Posterior vena cava (tissue), 2 donors: ENCODE data around the gene MREG. TPM values are rescaled to one million over a fixed set of nuclear protein-coding genes. Genes with fewer than 3 reads are reported as not detected.
"Not testable (repeated sequence)": the region's sequence is repeated elsewhere in the genome, so short reads cannot be mapped to it uniquely, and the experiment has no call there.

Experiments used
- DNase-seq: peaks from one replicate; pipeline ENCODE4 v3.0.0-alpha.2; 2020; ENCODE audit warnings: low spot score
- intact Hi-C, 2 donors: fragments of 100-400 bp; cut with DNase I; formaldehyde crosslinking; loops; one replicate each; pipeline versions ENCODE4 v1.14.1 to v1.14.2; 2022 to 2023
- total RNA-seq, 2 donors: library from RNA; stranded (reverse); fragmentation: NEBNext Ultra II Directional; extraction: Animal tissue kit (Norgen Biotek cat#: 25700); gene quantifications; one replicate each; pipeline ENCODE4 v1.2.1, GENCODE V29; 2021
- donor health status: DM: yes; HTN: yes; CAD: no.
- donor health status: DM: yes; HTN: yes; CAD: no.

MREG gene
- total RNA-seq, 2 donors from 2014 or later, result 0.67 to 0.74 TPM

DNA sequence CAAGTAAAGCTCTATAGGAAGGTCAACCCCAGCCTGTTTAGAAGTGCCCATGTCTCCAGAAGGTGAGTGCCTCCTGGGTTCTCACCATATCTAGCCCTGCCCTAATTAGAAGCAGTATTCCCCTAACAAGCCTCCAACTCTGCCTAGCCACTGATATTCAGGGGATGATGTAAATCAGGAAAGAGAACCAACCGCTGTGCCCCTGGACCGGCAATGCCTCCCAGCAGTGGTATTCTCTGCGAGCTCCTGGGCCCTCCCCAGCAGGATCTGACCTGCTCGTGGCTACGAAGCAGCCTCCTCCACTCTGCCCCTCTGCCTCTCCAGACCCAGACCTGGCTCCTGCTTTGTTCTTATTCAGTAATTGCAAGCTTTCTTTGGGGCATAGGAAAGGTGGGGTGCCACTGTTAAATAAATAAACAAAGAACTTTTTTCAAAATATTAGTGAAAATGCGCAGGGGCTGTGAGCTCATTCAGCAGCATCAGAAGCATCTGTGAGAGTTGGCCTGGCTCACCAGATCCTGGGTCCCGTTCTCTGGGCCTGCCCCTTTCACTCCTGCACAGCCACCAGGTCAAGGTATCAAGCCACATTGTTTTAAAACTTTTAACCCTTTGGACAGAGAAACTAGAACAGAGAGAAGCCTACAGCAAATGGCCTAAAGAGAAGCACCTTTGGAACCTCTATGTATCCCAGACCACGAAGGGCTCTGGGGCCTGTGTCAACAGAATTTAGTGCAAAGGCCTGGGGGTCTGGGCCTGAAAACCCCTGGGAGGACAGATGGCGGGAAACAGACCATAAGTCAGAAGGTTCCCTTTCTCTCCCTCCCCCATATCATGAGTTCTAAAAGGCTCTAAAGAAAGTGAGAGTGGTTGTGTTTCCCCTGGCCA, 11.9 kb downstream of the MREG start:
- no peak for DNase-seq
- intact Hi-C loops, result no loop called here

DNA sequence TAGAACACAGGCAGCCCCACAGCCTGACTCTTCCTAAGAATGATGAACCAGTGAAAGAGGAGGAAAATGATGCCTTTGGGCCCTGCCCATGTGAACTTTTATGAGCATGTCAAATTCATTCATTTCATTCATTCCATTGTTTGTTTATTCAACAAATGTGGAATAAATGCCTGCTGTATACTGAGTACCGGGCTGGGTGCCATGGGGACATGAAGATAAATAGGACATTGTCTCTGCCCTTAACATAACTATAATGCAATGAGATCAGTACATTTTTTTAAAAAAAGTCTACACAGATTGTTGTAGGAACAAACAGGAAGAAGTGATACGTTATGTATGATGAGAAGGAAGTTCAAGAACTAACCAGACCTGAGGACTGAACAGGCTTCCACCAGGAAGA, 14.7 kb downstream of the MREG start:
- DNase-seq, result no peak
- intact Hi-C loops, result no loop called here

DNA sequence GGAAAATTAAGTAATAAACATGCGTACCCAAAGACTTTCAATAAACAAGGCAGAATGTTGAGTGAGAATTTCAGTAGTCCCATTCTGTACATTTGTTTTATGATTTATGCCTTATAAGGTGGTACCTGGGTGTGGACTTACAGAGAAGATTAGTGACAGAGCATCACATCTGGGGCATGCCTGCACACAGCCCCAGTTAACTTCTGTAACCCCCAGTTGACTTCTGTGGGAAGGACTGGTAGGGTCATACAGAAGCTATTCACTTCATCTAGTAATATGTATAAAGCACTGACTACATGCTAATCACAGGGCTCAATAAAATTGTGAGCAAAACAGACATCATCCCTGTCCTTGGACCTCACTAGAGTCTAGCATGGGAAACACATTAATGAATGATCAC, 16.1 kb downstream of the MREG start:
- intact Hi-C loops, result no loop called here
- DNase-seq, result no peak

DNA sequence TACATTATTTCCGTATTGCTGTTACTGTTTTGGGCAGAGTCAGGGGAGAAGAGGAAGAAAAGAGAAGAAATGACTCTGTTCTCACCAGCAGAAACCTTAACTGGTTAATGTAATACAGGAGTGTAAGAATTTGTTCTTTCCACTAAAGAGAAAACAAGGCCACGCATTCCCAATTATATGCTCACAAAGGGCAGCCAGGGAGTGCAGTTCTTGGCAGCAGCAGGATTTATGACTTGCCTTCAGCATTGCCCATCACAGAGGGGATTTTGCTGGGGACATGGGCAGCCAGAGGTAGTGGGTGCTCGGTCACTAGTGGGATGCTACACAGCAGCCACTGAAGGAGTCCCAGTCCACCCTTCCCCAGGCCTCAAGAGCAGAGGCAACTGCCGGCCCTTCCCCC, 18.4 kb downstream of the MREG start:
- intact Hi-C loops, result no loop called here
- no peak for DNase-seq

DNA sequence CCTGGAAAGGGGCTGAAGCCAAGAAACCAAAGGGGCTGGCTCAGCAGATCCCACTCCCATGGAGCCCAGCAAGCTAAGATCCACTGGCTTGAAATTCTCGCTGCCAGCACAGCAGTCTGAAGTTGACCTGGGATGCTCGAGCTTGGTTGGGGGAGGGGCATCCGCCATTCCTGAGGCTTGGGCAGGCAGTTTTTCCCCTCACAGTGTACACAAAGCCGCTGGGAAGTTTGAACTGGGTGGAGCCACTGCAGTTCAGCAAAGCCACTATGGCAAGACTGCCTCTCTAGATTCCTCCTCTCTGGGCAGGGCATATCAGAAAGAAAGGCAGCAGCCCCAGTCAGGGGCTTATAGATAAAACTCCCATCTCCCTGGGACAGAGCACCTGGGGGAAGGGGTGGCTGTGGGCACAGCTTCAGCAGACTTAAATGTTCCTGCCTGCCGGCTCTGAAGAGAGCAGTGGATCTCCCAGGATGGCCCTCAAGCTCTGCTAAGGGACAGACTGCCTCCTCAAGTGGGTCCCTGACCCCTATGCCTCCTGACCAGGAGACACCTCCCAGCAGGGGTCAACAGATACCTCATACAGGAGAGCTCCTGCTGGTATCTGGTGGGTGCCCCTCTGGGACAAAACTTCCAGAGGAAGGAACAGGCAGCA, 24.7 kb downstream of the MREG start:
- DNase-seq, intact Hi-C loops: not testable (repeated sequence)

DNA sequence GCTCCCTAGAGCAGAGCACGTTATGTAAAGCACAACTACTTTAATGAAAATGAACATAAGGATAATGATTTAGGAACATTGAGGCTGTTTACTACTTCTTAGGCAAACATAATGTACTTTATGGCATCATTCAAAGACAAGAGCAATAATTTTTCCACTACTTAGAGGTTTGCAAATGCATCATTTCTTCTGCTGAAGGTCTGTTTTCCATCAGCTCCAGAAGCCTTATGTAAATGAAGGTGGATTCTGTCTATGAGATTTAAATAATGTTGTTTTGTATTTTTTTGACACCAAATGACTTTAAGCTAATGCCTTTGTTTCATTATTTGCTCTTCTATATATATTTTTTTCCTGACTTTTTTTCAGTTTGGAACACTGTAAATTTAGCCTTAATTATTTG, 28.1 kb downstream of the MREG start:
- intact Hi-C loops, result no loop called here
- DNase-seq, result no peak

DNA sequence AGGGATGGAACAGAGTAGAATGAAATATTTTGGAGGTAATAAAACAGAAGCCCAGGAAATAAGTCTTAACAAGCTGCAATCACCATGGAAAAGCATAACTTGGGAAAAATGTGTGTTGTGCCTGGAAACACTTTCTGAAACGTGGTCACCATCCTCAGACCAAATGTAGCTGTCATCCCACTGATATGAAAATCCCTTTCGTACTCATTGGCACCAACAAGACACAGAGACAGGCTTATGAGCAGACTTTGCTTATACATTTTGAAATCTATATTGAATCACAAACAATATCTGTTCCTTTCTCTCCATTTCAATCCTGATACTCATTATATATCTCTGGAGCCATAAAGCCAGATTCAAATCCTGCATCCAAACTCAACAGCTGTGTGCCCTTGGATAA, 28.7 kb downstream of the MREG start:
- intact Hi-C loops, result no loop called here
- no peak for DNase-seq

DNA sequence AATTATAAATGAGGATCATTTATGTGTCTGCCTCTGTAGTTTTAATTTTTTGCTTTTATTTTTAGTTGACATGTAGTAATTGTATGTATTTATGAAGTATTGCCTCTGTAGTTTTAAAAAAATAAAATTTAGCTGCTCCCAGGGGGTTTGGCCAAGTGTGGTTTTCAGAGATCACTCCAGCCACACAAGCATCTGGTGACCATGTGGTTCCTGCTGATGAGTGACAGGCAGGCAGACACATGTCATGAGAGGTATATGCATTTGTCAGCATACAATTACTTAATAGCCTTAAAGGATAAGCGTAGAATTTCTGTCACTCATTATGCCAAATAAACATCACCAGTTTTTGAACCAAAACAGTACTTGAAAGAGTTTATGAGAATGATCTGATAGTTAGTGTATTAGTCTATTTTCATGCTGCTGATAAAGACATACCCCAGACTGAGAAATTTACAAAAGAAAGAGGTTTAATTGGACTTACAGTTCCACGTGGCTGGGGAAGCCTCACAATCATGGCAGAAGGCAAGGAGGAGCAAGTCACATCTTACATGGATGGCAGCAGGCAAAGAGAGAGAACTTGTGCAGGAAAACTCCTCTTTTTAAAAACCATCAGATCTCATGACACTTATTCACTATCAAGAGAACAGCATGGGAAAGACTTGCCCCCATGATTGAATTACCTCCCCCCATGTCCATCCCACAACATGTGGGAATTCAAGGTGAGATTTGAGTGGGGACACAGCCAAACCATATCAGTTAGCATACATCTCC, 29.6 kb downstream of the MREG start:
- intact Hi-C loops, result no loop called here
- DNase-seq, result no peak

DNA sequence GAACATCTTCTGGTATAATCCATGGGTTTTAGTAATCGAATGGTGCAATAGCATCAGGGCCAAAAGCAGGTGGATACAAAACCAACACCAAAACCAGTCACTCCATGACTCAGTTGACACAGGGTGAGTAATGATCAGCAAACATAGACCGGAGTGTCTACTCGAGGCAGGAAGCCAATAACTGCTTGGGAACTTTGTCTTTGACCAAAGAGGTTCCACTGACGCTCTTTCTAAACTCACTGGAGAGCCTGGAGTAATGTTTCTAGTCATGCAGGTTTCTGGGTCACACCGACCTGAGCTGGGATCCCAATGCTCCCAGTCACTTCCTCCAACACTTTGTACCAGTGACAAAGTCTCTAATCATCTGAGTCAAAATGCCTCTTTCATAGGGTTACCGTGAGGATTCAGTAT, 30.9 kb downstream of the MREG start:
- intact Hi-C loops, result no loop called here
- no peak for DNase-seq

DNA sequence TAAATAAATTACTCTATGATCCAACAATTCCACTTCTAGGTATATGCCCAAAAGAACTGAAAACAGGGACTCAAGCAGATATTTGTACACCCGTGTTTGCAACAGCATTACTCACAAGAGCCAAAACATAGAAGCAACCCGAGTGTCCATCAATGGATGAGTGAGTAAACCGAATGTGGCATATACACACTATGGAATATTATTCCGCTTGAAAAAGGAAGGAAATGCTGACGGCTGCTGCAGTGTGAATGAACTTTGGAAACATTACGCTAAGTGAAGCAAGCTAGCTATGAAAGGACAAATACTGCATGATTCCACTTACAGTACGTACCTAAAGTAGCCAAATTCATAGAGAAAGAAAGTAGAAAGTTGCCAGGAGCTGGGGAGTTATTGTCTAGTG, 32.2 kb downstream of the MREG start:
- no peak for DNase-seq
- intact Hi-C loops, result no loop called here

DNA sequence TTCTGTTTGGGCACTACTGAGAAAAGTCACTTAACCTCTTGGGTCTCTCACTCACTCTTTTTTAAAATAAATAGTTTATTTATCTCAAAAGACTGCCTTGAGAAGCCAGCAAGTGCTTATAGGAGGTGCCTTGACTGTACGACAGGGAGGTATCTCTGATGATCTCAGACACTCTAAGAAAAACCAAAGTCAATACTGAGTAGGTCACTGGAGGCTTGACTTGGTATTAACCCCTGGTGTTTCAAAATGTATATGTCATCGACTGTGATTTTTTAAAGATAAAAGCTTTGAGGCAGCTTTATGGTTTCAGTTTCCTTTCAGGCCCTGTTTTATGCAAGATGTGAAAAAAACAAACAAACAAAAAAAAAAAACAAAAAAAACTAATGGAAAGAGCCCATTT, 33.7 kb downstream of the MREG start:
- DNase-seq, result no peak
- intact Hi-C loops, result no loop called here

DNA sequence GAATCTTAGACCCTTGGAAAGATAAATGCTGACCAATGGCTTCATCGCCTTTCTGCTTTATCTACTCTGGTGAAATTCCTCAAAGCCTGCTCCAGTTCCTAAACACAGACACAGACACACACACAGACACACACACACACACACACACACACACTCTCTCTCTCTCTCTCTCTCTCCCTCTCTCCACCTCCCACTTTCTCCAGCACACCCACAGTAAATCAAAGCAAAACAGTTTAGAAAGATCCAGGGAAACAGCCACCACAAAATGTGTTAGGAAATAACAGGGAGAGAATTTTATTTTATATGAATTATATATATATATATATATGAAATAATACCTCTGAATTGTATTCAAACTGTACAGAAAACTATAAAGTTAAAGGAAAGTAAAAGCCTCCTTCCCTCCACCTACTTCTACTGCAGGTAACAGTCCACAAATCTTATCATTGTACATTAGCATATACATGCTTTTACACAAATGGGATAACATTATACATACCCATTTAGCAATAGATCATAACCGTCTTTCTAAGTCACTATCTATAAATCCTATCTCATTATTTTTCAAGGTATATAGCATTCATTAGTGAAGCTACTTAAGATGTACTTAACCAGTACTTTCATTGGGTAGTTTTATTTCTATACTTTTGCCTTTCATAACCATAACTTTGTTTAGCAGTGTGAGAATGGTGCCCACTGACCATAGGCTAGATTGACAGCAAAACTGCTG, 38.5 kb downstream of the MREG start:
- intact Hi-C loops, result no loop called here
- no peak for DNase-seq

DNA sequence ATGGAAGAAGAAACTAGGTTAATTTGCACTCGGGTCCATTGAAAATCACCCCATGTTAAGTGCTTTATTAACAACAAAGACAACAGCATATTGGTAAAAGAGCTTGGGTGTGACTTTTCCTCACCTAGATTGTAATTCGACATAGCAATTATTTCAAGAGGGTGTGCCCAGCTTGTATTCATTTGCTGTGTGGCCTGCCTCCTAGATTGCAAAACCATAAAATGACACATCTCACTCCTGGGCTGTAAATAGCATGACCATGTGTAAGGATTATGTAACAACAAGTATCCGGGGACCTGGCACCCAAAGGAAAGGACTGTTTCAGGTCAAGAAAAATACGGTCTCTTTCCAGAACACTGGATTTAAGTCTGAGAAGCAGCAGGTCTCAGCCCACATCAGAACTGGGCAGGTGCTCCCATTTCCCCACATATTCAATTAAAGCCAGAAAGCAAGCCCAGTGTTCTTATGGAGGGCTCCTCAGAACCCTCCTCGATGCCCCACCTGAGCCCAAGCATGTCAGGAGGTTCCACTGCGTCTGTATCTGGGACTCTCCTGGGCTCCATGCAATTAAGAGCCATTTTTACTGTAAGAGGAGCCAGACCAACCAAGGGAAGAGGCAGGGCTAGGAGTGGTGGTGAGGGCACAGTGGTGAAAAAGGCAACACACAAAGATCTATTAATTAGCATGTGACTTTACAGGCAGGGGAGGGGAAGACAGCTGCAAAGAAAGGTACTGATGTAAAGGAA, 39.2 kb downstream of the MREG start:
- intact Hi-C loops, result no loop called here

DNA sequence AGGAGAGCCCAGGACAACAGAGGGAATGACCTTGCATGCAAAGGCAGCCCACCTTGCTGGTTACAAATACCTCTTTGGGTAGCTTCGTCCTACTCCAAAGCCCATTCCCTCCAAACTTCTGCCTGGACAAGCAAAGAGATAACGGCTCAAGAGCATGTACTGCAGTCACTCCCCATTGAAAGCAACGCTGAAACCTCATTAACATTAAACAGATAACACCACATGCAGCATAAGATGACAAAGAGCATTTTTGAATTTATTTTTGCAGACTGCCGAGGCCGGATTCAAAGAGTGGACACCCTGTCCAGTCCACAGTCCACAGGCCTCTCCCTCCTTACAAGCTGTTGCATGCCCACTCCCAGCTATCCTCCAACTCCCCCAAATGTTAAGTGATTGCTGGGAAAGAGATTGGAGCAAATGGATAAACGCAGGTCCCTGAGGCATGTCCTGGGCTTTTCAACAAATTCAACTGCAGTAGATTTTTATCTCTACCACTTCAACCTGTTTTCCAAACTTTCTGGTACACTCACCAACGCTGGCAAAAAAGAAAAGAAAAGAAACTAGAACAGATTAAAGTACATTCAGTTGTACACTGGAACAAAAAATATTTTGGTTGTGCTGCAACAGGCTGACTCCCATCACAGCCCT, 40.1 kb downstream of the MREG start:
- DNase-seq, result no peak
- intact Hi-C loops, result no loop called here

More for the DNA sequence above, 39.2 kb downstream of the MREG start:
- DNase-seq, result no peak

DNA sequence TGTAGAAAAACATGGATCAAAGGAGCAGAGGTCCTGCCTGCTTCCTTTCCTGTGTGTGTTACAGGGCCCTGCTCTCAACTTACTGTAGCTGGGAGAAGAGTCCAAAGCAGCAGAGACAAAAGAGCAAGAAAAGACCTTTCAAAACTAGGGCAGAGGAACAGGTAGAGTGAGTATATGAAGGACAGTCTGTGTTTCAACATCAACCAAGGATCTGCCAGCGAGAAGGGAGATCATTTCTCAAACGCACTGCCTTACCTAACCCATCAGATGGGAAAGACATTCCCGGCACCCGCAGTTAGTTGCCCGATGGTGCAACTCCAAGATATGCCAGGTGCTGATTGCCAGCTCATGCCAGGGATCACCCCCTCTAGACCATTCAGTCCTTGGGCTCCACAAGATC, 41.7 kb downstream of the MREG start:
- DNase-seq, result no peak
- intact Hi-C loops, result no loop called here

DNA sequence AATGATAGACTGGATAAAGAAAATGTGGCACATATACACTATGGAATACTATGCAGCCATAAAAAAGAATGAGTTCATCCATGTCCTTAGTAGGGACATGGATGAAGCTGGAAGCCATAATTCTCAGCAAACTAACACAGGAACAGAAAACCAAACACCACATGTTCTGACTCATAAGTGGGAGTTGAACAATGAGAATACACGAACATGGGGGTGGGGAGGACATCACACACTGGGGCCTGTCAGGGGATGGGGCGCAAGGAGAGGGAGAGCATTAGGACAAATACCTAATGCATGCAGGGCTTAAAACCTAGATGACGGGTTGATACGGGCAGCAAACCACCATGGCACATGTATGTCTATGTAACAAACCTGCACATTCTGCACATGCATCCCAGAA, 42.5 kb downstream of the MREG start:
- DNase-seq, intact Hi-C loops: not testable (repeated sequence)

DNA sequence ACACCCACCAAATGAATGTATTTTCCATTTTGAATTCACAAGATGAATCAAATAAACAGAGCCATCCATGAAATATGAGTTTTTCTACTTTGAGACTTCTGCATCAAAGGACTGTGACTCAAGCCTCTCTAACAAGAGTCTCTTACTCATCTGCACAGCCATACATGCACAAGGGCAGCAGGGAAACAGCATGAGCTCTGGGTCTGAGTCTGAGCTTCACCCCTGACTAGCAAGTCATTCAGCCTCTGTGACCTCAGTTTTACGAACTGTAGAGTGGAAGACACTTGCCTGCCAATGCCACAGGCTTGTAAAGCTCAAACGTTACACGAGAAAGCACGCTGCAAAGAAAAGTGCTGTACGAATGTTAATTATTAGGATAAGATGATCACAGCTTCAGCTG, 42.9 kb downstream of the MREG start:
- intact Hi-C loops, result no loop called here
- no peak for DNase-seq

DNA sequence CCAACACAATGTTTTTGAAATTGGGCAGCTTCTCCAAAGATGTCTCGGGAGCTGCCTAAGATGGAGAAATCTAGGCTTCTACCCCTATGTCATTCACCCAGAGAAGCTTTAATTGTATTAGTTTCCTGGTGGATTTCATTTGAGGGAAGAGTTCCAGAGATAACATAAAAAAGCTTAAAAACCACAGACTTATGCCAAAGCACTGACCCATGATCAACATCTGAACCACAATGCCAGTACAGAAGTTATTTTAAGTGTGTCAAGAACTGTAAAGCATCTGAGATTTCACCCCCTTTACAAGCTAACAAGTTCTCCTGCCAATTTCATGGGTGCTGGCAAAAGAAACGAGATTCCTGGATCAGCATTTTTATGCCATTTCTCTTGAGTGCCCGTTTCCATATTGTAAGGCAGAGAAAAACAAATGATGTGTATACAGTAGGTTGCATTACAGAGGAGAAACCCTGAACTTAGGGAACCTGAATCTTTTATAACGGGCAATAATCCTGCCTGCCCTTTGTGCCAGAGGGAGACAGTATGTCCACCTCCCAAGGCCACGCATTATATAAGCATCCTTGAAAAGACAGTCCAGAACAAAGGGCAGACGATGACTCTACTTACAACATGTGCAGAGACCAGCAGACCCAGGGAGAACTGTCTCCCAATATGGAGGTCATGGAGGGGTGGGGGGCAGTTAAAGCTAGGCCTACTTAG, 44.1 kb downstream of the MREG start:
- DNase-seq, result no peak
- intact Hi-C loops, result no loop called here
